Neural cell (in vitro differentiated cells): ENCODE measurements around the gene TTC39A. TPM values are rescaled to one million over a fixed set of nuclear protein-coding genes. Genes with fewer than 3 reads are reported as not detected.

Experiments used
- H2AFZ ChIP-seq: fragments of 200-600, 300-800 bp; sonication (generic), shearing (Covaris generic); 2 replicates; pipeline ENCODE4 v1.6.0; 2014; ENCODE audit warnings: low read depth, mild to moderate bottlenecking, antibody characterized with exemption, low read length, moderate library complexity
- H3F3A ChIP-seq: fragments of 200-600 bp; shearing (Covaris generic); 2 replicates; pipeline ENCODE4 v1.6.1; 2016; ENCODE audit warnings: mild to moderate bottlenecking, moderate library complexity, mixed read lengths, antibody characterized with exemption, low read length; ENCODE audit not compliant: insufficient read depth, poor library complexity, severe bottlenecking
- H3K27ac ChIP-seq: fragments of 200-600, 300-800 bp; sonication (generic), shearing (Covaris generic); 2 replicates; pipeline ENCODE4 v1.5.1; 2014; ENCODE audit warnings: mild to moderate bottlenecking, low read length, moderate library complexity
- H3K27me3 ChIP-seq: fragments of 300-800, 200-600 bp; sonication (generic), shearing (Covaris generic); 2 replicates; pipeline ENCODE4 v1.6.0; 2014; ENCODE audit warnings: mild to moderate bottlenecking, low read depth, low read length, moderate library complexity; ENCODE audit not compliant: insufficient read depth
- H3K36me3 ChIP-seq: fragments of 300-800, 200-600 bp; sonication (generic), shearing (Covaris generic); 2 replicates; pipeline ENCODE4 v1.5.1; 2014; ENCODE audit warnings: mild to moderate bottlenecking, antibody characterized with exemption, low read length, moderate library complexity; ENCODE audit not compliant: insufficient read depth
- H3K4me2 ChIP-seq: fragments of 300-800, 200-600 bp; sonication (generic), shearing (Covaris generic); 2 replicates; pipeline ENCODE4 v1.6.0; 2014; ENCODE audit warnings: mild to moderate bottlenecking, low read length
- H3K4me3 ChIP-seq: fragments of 300-800, 200-600 bp; sonication (generic), shearing (Covaris generic); 2 replicates; pipeline ENCODE4 v1.5.1; 2014; ENCODE audit warnings: mild to moderate bottlenecking, low read length, moderate library complexity
- H3K79me2 ChIP-seq: fragments of 200-600 bp; shearing (Covaris generic); replicated peaks from 2 replicates; pipeline ENCODE4 v1.6.0; 2014; ENCODE audit warnings: mild to moderate bottlenecking, low read length, moderate library complexity; ENCODE audit not compliant: insufficient read depth
- H3K9ac ChIP-seq: fragments of 300-800, 200-600 bp; sonication (generic), shearing (Covaris generic); 2 replicates; pipeline ENCODE4 v1.6.1; 2016; ENCODE audit warnings: mild to moderate bottlenecking, low read length, mixed read lengths
- H3K9me2 ChIP-seq: fragments of 200-600 bp; shearing (Covaris generic); 2 replicates; pipeline ENCODE4 v1.6.1; 2016; ENCODE audit warnings: mild to moderate bottlenecking, low read length, mixed read lengths; ENCODE audit not compliant: insufficient read depth
- H3K9me3 ChIP-seq: fragments of 200-600, 300-800 bp; sonication (generic), shearing (Covaris generic); 2 replicates; pipeline ENCODE4 v1.6.1; 2016; ENCODE audit warnings: mild to moderate bottlenecking, mixed run types, low read length, moderate library complexity, mixed read lengths
- H4K20me1 ChIP-seq: fragments of 200-600 bp; shearing (Covaris generic); 2 replicates; pipeline ENCODE4 v1.6.1; 2016; ENCODE audit warnings: mild to moderate bottlenecking, mixed run types; ENCODE audit not compliant: insufficient read depth
- EP300 ChIP-seq: fragments of 450-650 bp; conservative IDR thresholded peaks from 2 replicates; pipeline ENCODE4 v1.6.1; 2014; ENCODE audit warnings: antibody characterized with exemption, mild to moderate bottlenecking, moderate library complexity; ENCODE audit not compliant: poor library complexity, severe bottlenecking
- EZH2 ChIP-seq: fragments of 200-600, 300-800 bp; shearing (Covaris generic), sonication (generic); IDR thresholded peaks from 2 replicates; pipeline ENCODE4 v1.6.1; 2014; ENCODE audit warnings: antibody characterized with exemption, low read length, borderline replicate concordance, mild to moderate bottlenecking; ENCODE audit not compliant: insufficient read depth, poor library complexity, severe bottlenecking
- MXI1 ChIP-seq: fragments of 450-650 bp; conservative IDR thresholded peaks from 2 replicates; pipeline ENCODE4 v1.6.1; 2014; ENCODE audit warnings: antibody characterized with exemption, mild to moderate bottlenecking; ENCODE audit not compliant: poor library complexity, severe bottlenecking
- POLR2AphosphoS5 ChIP-seq: IDR thresholded peaks from 2 replicates; pipeline ENCODE4 v1.6.1; 2012
- RAD21 ChIP-seq: fragments of 450-650 bp; conservative IDR thresholded peaks from 2 replicates; pipeline ENCODE4 v1.6.1; 2014; ENCODE audit warnings: antibody characterized with exemption, mild to moderate bottlenecking, moderate library complexity
- SMC3 ChIP-seq: fragments of 450-650 bp; conservative IDR thresholded peaks from 2 replicates; pipeline ENCODE4 v1.6.1; 2014; ENCODE audit warnings: antibody characterized with exemption, mild to moderate bottlenecking, moderate library complexity; ENCODE audit not compliant: poor library complexity
- TAF1 ChIP-seq: IDR thresholded peaks from 2 replicates; pipeline ENCODE4 v1.6.1; 2012; ENCODE audit warnings: low read depth
- polyA plus RNA-seq: library from polyadenylated mRNA; depleted of rRNA; stranded (reverse); fragments of >200 nt; gene quantifications from 2 replicates; pipeline ENCODE4 v1.2.3, GENCODE V29; 2014
- TF ChIP-seq, protein P1 (sequence below): IDR thresholded peaks from 2 replicates; pipeline ENCODE4 v1.6.1; 2012; ENCODE audit warnings: borderline replicate concordance
- TF ChIP-seq, protein P2 (sequence below): fragments of 450-650 bp; IDR thresholded peaks from 2 replicates; pipeline ENCODE4 v1.5.1; 2014; ENCODE audit warnings: antibody characterized with exemption, mild to moderate bottlenecking, moderate library complexity; ENCODE audit not compliant: poor library complexity, severe bottlenecking

The TTC39A gene
- polyA plus RNA-seq, 1 donor from 2014 or later, result 1.1 TPM

DNA sequence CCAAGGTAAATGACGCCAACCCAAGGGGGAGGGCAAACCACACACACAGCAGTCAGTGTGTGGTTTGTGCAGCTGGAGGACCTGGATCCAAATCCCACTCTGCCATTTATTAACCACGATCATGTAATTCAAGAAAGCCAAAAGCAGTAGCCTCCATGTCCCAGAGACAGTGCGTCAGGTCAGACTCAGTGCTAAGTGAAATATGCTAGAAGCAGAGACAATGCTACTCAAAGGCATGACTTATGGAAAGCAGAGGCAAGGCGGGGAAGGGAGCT, 13.6 kb downstream of the TTC39A start:
- no peaks in the 10 kb centered on the region for H3K9me2 ChIP-seq
- no peak overlapping the region for H3K27ac ChIP-seq
- no peak overlapping the region for H3K4me3 ChIP-seq
- no peaks in the 10 kb centered on the region for H3K36me3 ChIP-seq
- no peaks in the 10 kb centered on the region for H3K9me3 ChIP-seq
- no peak overlapping the region for H3K4me2 ChIP-seq
- H4K20me1 ChIP-seq, result no peaks in the 10 kb centered on the region
- no peaks in the 10 kb centered on the region for H3K79me2 ChIP-seq
- H3K27me3 ChIP-seq, result no peaks in the 10 kb centered on the region
- H2AFZ ChIP-seq, result no peak overlapping the region
- no peak overlapping the region for H3K9ac ChIP-seq
- H3F3A ChIP-seq, result no peaks in the 10 kb centered on the region
- no peak for TF ChIP-seq POLR2AphosphoS5
- no peak for TF ChIP-seq MXI1
- TF ChIP-seq TAF1, result no peak
- no peak for TF ChIP-seq EZH2
- TF ChIP-seq RAD21, result no peak
- TF ChIP-seq EP300, result no peak
- TF ChIP-seq, protein P1, sequence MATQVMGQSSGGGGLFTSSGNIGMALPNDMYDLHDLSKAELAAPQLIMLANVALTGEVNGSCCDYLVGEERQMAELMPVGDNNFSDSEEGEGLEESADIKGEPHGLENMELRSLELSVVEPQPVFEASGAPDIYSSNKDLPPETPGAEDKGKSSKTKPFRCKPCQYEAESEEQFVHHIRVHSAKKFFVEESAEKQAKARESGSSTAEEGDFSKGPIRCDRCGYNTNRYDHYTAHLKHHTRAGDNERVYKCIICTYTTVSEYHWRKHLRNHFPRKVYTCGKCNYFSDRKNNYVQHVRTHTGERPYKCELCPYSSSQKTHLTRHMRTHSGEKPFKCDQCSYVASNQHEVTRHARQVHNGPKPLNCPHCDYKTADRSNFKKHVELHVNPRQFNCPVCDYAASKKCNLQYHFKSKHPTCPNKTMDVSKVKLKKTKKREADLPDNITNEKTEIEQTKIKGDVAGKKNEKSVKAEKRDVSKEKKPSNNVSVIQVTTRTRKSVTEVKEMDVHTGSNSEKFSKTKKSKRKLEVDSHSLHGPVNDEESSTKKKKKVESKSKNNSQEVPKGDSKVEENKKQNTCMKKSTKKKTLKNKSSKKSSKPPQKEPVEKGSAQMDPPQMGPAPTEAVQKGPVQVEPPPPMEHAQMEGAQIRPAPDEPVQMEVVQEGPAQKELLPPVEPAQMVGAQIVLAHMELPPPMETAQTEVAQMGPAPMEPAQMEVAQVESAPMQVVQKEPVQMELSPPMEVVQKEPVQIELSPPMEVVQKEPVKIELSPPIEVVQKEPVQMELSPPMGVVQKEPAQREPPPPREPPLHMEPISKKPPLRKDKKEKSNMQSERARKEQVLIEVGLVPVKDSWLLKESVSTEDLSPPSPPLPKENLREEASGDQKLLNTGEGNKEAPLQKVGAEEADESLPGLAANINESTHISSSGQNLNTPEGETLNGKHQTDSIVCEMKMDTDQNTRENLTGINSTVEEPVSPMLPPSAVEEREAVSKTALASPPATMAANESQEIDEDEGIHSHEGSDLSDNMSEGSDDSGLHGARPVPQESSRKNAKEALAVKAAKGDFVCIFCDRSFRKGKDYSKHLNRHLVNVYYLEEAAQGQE, result no peak
- no peak for TF ChIP-seq SMC3
- TF ChIP-seq, protein P2, sequence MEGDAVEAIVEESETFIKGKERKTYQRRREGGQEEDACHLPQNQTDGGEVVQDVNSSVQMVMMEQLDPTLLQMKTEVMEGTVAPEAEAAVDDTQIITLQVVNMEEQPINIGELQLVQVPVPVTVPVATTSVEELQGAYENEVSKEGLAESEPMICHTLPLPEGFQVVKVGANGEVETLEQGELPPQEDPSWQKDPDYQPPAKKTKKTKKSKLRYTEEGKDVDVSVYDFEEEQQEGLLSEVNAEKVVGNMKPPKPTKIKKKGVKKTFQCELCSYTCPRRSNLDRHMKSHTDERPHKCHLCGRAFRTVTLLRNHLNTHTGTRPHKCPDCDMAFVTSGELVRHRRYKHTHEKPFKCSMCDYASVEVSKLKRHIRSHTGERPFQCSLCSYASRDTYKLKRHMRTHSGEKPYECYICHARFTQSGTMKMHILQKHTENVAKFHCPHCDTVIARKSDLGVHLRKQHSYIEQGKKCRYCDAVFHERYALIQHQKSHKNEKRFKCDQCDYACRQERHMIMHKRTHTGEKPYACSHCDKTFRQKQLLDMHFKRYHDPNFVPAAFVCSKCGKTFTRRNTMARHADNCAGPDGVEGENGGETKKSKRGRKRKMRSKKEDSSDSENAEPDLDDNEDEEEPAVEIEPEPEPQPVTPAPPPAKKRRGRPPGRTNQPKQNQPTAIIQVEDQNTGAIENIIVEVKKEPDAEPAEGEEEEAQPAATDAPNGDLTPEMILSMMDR, result no peak

DNA sequence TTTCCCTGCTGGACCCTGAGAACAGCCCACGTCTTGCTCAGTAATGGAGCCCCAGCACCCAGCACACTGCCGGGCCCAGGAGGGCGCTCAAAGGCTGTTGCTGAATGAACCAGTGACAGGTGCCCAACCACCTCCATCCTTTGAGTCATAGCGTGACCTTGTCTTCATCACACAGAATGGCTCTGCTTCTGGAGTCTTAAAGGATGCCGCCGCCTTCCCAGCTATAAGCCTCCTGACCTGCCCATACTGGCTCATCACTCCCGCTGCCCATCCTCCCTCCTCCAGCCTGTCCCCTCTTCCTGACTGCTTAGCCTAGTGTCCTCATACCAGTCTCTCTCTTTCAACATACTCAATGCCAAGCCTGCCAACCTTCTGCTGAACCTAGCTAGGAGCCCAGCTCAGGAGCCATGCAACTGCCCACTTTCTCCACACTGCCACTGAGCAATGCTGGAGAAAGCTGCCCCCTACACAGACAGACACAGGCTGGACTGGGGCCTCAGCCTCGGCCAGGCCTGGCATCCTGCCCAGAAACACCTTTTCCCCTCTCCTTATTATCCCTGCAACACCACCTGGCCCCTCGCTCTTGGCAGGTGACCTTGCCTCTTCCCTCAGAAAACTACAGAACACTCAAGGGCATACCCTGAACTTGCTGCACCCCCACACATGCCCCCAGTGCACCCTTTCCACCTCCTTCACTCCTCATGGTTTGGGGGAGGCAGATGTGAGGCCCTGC, 14.1 kb downstream of the TTC39A start:
- no peak overlapping the region for H3K4me3 ChIP-seq
- no peak overlapping the region for H3K9ac ChIP-seq
- no peak overlapping the region for H3K27ac ChIP-seq
- H4K20me1 ChIP-seq, result no peaks in the 10 kb centered on the region
- no peak overlapping the region for H3K4me2 ChIP-seq
- no peaks in the 10 kb centered on the region for H3F3A ChIP-seq
- H3K27me3 ChIP-seq, result no peaks in the 10 kb centered on the region
- H3K36me3 ChIP-seq, result no peaks in the 10 kb centered on the region
- no peaks in the 10 kb centered on the region for H3K79me2 ChIP-seq
- no peaks in the 10 kb centered on the region for H3K9me3 ChIP-seq
- TF ChIP-seq EP300 (no peak), SMC3 (no peak), POLR2AphosphoS5 (no peak), TAF1 (no peak), MXI1 (no peak), EZH2 (no peak), RAD21 (no peak)
- TF ChIP-seq, protein P2, result no peak
- TF ChIP-seq, protein P1, result no peak
- H3K9me2 ChIP-seq, result no peaks in the 10 kb centered on the region
- no peak overlapping the region for H2AFZ ChIP-seq
